Stimulated activated CD4-positive, alpha-beta T cell treated with anti-CD3 and anti-CD28 coated beads, TNF-alpha, amount 100 ng/mL, for 1 hour (primary cell): ENCODE measurements around the gene KIF4A.
"Not testable (repeated sequence)": the region's sequence is repeated elsewhere in the genome, so short reads cannot be mapped to it uniquely, and the experiment has no call there.

Experiments
- DNase-seq, 3 donors: peaks; one replicate each; pipeline ENCODE4 v3.0.0-alpha.2; 2020; ENCODE audit warnings: low read depth in 3 of 3, low spot score in 1 of 3

The KIF4A gene

GRCh38 chrX:70280573-70280972 is 9.3 kb upstream of the KIF4A start:
- DNase-seq, result no peak

- no peak for DNase-seq
Measured at GRCh38 chrX:70281951-70282350, 8.0 kb upstream of the KIF4A start, which contains the start of gene RAB41. TSS of gene RAB41 (plus strand) at chrX:70282172. CDS start at chrX:70282218, 46 bp downstream.

- no peak for DNase-seq
Measured at GRCh38 chrX:70289168-70289792, 624 bp upstream of the KIF4A start.

GRCh38 chrX:70292788-70293187 is 2.9 kb downstream of the KIF4A start:
- DNase-seq, result no peak

GRCh38 chrX:70293621-70294020 is 3.7 kb downstream of the KIF4A start:
- DNase-seq, result no peak

GRCh38 chrX:70301716-70302115 is 11.8 kb downstream of the KIF4A start:
- DNase-seq, result no peak

- DNase-seq, result no peak
Measured at GRCh38 chrX:70313503-70313902, 23.6 kb downstream of the KIF4A start.

- no peak for DNase-seq
Measured at GRCh38 chrX:70322784-70323183, 32.9 kb downstream of the KIF4A start.

GRCh38 chrX:70323628-70324027 is 33.7 kb downstream of the KIF4A start:
- not testable (repeated sequence) for DNase-seq

- DNase-seq, result no peak
Measured at GRCh38 chrX:70324326-70324725, 34.4 kb downstream of the KIF4A start.

GRCh38 chrX:70331161-70331560 is 41.3 kb downstream of the KIF4A start:
- DNase-seq, result no peak

GRCh38 chrX:70332600-70332999 is 42.7 kb downstream of the KIF4A start:
- no peak for DNase-seq

- no peak for DNase-seq
Measured at GRCh38 chrX:70336767-70337166, 46.9 kb downstream of the KIF4A start.

- DNase-seq, result no peak
Measured at GRCh38 chrX:70338290-70338689, 48.4 kb downstream of the KIF4A start.

GRCh38 chrX:70343435-70343834 is 53.5 kb downstream of the KIF4A start:
- DNase-seq, result no peak

GRCh38 chrX:70346418-70347070 is 56.6 kb downstream of the KIF4A start:
- DNase-seq, result no peak

- not testable (repeated sequence) for DNase-seq
Measured at GRCh38 chrX:70348825-70349224, 58.9 kb downstream of the KIF4A start.

- DNase-seq, result not testable (repeated sequence)
Measured at GRCh38 chrX:70349367-70350125, 59.6 kb downstream of the KIF4A start.

GRCh38 chrX:70352496-70352895 is 62.6 kb downstream of the KIF4A start:
- DNase-seq, result no peak

- DNase-seq, result no peak
Measured at GRCh38 chrX:70353514-70353913, 63.6 kb downstream of the KIF4A start.

- no peak for DNase-seq
Measured at GRCh38 chrX:70354716-70355115, 64.8 kb downstream of the KIF4A start.

- DNase-seq, result no peak
Measured at GRCh38 chrX:70359458-70359857, 69.6 kb downstream of the KIF4A start.
